ENCODE results near the gene ARHGEF7. TPM values are rescaled to one million over a fixed set of nuclear protein-coding genes. Genes with fewer than 3 reads are reported as not detected.

Gene ARHGEF7
- polyA plus RNA-seq, 1 experiment: 32.0 TPM

DNA sequence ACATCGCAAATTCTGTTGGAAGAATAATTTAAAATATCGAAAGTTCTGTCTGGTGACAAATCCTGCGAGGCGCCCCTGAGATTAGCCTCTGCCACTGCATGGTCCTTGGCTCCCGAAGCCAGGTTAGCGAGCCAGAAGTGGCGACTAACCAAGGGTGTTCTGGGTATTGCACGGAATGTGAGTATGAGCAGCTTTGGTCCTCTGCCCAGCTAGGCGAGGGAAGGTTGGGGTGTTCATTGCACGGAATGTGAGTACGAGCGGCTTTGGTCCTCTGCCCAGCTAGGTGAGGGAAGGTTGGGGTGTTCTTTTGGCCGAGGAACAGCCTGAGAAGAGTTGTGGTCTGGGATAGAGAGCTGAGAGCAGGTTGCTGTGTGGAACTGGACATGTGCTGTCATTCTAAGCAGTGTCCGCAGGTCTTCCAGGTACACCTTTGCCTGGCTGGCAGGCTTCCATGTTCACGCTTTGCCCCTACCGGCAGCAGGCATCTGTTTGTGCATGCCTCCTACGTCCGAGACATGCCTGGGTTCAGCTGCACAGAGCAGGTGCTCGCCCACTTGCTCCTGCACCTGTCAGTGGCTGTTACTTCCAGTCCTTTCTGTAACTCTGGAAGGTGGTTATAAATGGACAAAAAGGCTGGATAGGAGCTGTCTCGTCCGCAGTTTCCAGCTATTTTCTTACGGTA lies 187.1 kb downstream of the ARHGEF7 start:
- CTCF ChIA-PET: no interaction called here
- Histone ChIP-seq H3K27me3 (ENCODE audit: control insufficient read depth, insufficient read depth, low read length) (no peaks in the 10 kb centered on the region), H3K4me3 (ENCODE audit: low read depth, low read length) (no peak overlapping the region), H3K36me3 (ENCODE audit: control insufficient read depth, insufficient read depth, low read length) (peaks cover 26% of the 10 kb centered on the region)
- no peak for TF ChIP-seq CTCF (IDR thresholded peaks at IDR 0.05; ENCODE audit: insufficient read depth, low read depth, low read length)
- DNase-seq (ENCODE audit: low read depth): no peak
- POLR2A ChIA-PET: no interaction called here

GRCh38 chr13:111303559-111303958 lies 188.4 kb downstream of the ARHGEF7 start:
- ChIA-PET CTCF (interaction anchor here (1.1 kb wide), 1 partner anchor 13 kb away, joined by 3 read pairs; no protein-coding TSS in a partner anchor), POLR2A (no interaction called here)
- no peak for DNase-seq (ENCODE audit: low read depth)
- no peak for TF ChIP-seq CTCF (IDR thresholded peaks at IDR 0.05; ENCODE audit: insufficient read depth, low read depth, low read length)
- no peaks in the 10 kb centered on the region for H3K27me3 ChIP-seq (ENCODE audit: control insufficient read depth, insufficient read depth, low read length)
- H3K36me3 ChIP-seq (ENCODE audit: control insufficient read depth, insufficient read depth, low read length): peaks cover 27% of the 10 kb centered on the region
- no peak overlapping the region for H3K4me3 ChIP-seq (ENCODE audit: low read depth, low read length)

- H3K36me3 ChIP-seq (ENCODE audit: control insufficient read depth, insufficient read depth, low read length): peaks cover 30% of the 10 kb centered on the region
- CTCF ChIA-PET: interaction anchor here (0.9 to 1.1 kb wide), 2 partner anchors 14 to 19 kb away, joined by 3 read pairs; no protein-coding TSS in a partner anchor
These were observed 189.0 kb downstream of the ARHGEF7 start for GRCh38 chr13:111304041-111304544.

DNA sequence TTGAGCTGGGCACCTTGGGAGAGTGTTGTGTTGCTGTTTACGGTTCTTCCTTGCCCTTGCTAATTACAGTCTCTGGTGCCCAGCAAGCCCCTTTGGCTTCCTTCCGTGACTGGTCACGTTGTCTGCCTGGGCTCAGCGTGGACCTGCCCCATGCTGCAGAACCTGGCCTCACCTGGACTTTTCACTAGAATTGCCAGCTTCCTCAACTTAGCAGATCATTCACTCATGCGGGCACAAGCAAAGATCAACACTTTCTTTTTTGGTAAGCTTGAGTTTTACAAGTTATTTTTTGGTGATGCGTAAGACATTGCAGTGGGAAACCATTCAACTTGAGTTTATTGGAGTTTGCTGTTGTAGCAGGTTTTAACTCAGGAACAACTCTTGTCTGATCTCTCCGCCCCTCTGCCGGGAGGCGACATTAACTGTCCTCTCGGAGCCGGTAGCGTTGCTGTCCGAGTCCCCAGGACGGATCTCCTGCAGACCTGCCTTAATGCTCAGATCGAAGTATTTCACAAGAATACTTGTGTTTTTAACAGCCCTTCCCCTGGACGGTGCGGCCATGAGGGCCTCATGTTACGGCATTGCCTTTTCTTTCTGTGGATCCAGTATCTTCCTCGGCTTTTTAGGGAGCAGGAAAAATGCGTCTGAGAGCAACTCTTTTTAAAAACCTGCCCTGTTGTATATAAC lies 189.6 kb downstream of the ARHGEF7 start:
- ChIA-PET POLR2A (no interaction called here), CTCF (interaction anchor here (0.9 to 1.1 kb wide), 2 partner anchors 14 to 20 kb away, joined by 3 read pairs; no protein-coding TSS in a partner anchor)
- peaks cover 30% of the 10 kb centered on the region for H3K36me3 ChIP-seq (ENCODE audit: control insufficient read depth, insufficient read depth, low read length)
- no peak overlapping the region for H3K4me3 ChIP-seq (ENCODE audit: low read depth, low read length)
- no peak for DNase-seq (ENCODE audit: low read depth)
- no peaks in the 10 kb centered on the region for H3K27me3 ChIP-seq (ENCODE audit: control insufficient read depth, insufficient read depth, low read length)
- TF ChIP-seq CTCF (IDR thresholded peaks at IDR 0.05; ENCODE audit: insufficient read depth, low read depth, low read length): no peak

More at GRCh38 chr13:111304041-111304544, 189.0 kb downstream of the ARHGEF7 start:
- Histone ChIP-seq H3K27me3 (ENCODE audit: control insufficient read depth, insufficient read depth, low read length) (no peaks in the 10 kb centered on the region), H3K4me3 (ENCODE audit: low read depth, low read length) (no peak overlapping the region)
- no peak for TF ChIP-seq CTCF (IDR thresholded peaks at IDR 0.05; ENCODE audit: insufficient read depth, low read depth, low read length)
- POLR2A ChIA-PET: no interaction called here
- DNase-seq (ENCODE audit: low read depth): no peak

- no peak for DNase-seq (ENCODE audit: low read depth)
- CTCF ChIA-PET: no interaction called here
These were observed 198.0 kb downstream of the ARHGEF7 start for GRCh38 chr13:111312944-111313590.

More at GRCh38 chr13:111312944-111313590, 198.0 kb downstream of the ARHGEF7 start:
- Histone ChIP-seq H3K36me3 (ENCODE audit: control insufficient read depth, insufficient read depth, low read length) (peaks cover 6% of the 10 kb centered on the region), H3K4me3 (ENCODE audit: low read depth, low read length) (no peak overlapping the region), H3K27me3 (ENCODE audit: control insufficient read depth, insufficient read depth, low read length) (no peaks in the 10 kb centered on the region)
- POLR2A ChIA-PET: no interaction called here
- TF ChIP-seq CTCF (IDR thresholded peaks at IDR 0.05; ENCODE audit: insufficient read depth, low read depth, low read length): no peak

All from BJ (cell line).